Uterine smooth muscle cell (primary cell): Measurements from ENCODE around the gene CAPN1. TPM values are rescaled to one million over a fixed set of nuclear protein-coding genes. Genes with fewer than 3 reads are reported as not detected.

Source experiments
- total RNA-seq: library from RNA; depleted of rRNA; stranded (reverse); fragments of >200 nt; gene quantifications from 2 replicates; pipeline ENCODE4 v1.2.3, GENCODE V29; 2014

CAPN1 gene
- 88.1 and 117 TPM in 2 replicates for total RNA-seq

GRCh38 chr11:65181569-65182257 is at the start of gene CAPN1:
Gene CAPN1, plus strand, starts transcription at chr11:65181928. Its CDS starts 774 bp downstream, at chr11:65182702.

GRCh38 chr11:65134240-65134951 is 47.3 kb upstream of the CAPN1 start, which contains the start of gene SYVN1:
Gene SYVN1, minus strand, starts transcription at chr11:65134519. Its CDS starts 918 bp downstream, at chr11:65133601.

GRCh38 chr11:65170058-65170534 is 11.6 kb upstream of the CAPN1 start, which contains the start of gene SPDYC:
Gene SPDYC, plus strand, starts transcription at chr11:65170233. Its CDS starts 1,125 bp downstream, at chr11:65171358.

Other genes with a start within 250 kb of the CAPN1 start
- gene GPHA2, start 246.0 kb upstream of the CAPN1 start, total RNA-seq: not detected in 2 replicates
- not detected in 2 replicates for gene MAJIN, start 209.8 kb upstream of the CAPN1 start, total RNA-seq
- 0.50 and 0.77 TPM in 2 replicates for gene BATF2, start 185.0 kb upstream of the CAPN1 start, total RNA-seq
- gene ARL2, start 167.8 kb upstream of the CAPN1 start, total RNA-seq: 74.7 and 104 TPM in 2 replicates
- gene SNX15, start 154.5 kb upstream of the CAPN1 start, total RNA-seq: 7.4 and 10.4 TPM in 2 replicates
- gene SAC3D1, start 140.7 kb upstream of the CAPN1 start, total RNA-seq: 8.4 and 20.3 TPM in 2 replicates
- 24.7 and 31.5 TPM in 2 replicates for gene NAALADL1, start 123.4 kb upstream of the CAPN1 start, total RNA-seq
- 7.1 and 18.6 TPM in 2 replicates for gene CDCA5, start 97.9 kb upstream of the CAPN1 start, total RNA-seq
- 34.0 and 36.2 TPM in 2 replicates for gene ZFPL1, start 97.7 kb upstream of the CAPN1 start, total RNA-seq
- 153 and 194 TPM in 2 replicates for gene VPS51, start 85.7 kb upstream of the CAPN1 start, total RNA-seq
- 13.1 and 49.4 TPM in 2 replicates for gene TM7SF2, start 70.1 kb upstream of the CAPN1 start, total RNA-seq
- 11.4 and 12.0 TPM in 2 replicates for gene ZNHIT2, start 64.2 kb upstream of the CAPN1 start, total RNA-seq
- 229 and 277 TPM in 2 replicates for gene FAU, start 59.8 kb upstream of the CAPN1 start, total RNA-seq
- 43.4 and 52.5 TPM in 2 replicates for gene MRPL49, start 59.6 kb upstream of the CAPN1 start, total RNA-seq
- gene SYVN1, start 47.4 kb upstream of the CAPN1 start, total RNA-seq: 19.4 and 47.6 TPM in 2 replicates
- not detected in 2 replicates for gene SPDYC, start 11.7 kb upstream of the CAPN1 start, total RNA-seq
- gene POLA2, start 80.0 kb downstream of the CAPN1 start, total RNA-seq: 5.9 and 23.0 TPM in 2 replicates
- 13.3 and 17.2 TPM in 2 replicates for gene CDC42EP2, start 132.9 kb downstream of the CAPN1 start, total RNA-seq
- gene DPF2, start 151.9 kb downstream of the CAPN1 start, total RNA-seq: 33.5 and 41.6 TPM in 2 replicates
- gene TIGD3, start 172.8 kb downstream of the CAPN1 start, total RNA-seq: 0.11 and 0.37 TPM in 2 replicates
- 0.75 and 1.3 TPM in 2 replicates for gene SLC25A45, start 200.7 kb downstream of the CAPN1 start, total RNA-seq
- 37.1 and 61.4 TPM in 2 replicates for gene FRMD8, start 204.7 kb downstream of the CAPN1 start, total RNA-seq
- gene NEAT1, start 240.9 kb downstream of the CAPN1 start, total RNA-seq: 158 and 162 TPM in 2 replicates